ENCODE results near the gene SGMS1.

GRCh38 chr10:50575477-50576244, 48.1 kb downstream of the SGMS1 start:
- TF ChIP-seq CTCF (IDR thresholded peaks at IDR 0.05) (no peak), POLR2A (IDR thresholded peaks at IDR 0.05) (no peak)

All from testis (tissue), 2 donors.